Thyroid gland (tissue), 4 donors: ENCODE measurements around the gene CEP131.

Experiments used
- POLR2A ChIP-seq, 2 donors: fragments of 450-650 bp; IDR thresholded peaks; one replicate each; pipeline ENCODE4 v1.6.1; 2017; ENCODE audit warnings: antibody characterized with exemption in 2 of 2, mild to moderate bottlenecking in 2 of 2, moderate library complexity in 1 of 2
- TF ChIP-seq, protein P1 (sequence below), 6 experiments: fragments of 200-600 bp in 3 of 6; fragments of 450-650 bp in 3 of 6; sonication (generic) in 3 of 6; IDR thresholded peaks; one replicate each; pipeline ENCODE4 v1.5.1; 2016 to 2019; ENCODE audit warnings: antibody characterized with exemption in 6 of 6, mild to moderate bottlenecking in 2 of 6, inconsistent platforms in 1 of 6, moderate library complexity in 1 of 6

DNA sequence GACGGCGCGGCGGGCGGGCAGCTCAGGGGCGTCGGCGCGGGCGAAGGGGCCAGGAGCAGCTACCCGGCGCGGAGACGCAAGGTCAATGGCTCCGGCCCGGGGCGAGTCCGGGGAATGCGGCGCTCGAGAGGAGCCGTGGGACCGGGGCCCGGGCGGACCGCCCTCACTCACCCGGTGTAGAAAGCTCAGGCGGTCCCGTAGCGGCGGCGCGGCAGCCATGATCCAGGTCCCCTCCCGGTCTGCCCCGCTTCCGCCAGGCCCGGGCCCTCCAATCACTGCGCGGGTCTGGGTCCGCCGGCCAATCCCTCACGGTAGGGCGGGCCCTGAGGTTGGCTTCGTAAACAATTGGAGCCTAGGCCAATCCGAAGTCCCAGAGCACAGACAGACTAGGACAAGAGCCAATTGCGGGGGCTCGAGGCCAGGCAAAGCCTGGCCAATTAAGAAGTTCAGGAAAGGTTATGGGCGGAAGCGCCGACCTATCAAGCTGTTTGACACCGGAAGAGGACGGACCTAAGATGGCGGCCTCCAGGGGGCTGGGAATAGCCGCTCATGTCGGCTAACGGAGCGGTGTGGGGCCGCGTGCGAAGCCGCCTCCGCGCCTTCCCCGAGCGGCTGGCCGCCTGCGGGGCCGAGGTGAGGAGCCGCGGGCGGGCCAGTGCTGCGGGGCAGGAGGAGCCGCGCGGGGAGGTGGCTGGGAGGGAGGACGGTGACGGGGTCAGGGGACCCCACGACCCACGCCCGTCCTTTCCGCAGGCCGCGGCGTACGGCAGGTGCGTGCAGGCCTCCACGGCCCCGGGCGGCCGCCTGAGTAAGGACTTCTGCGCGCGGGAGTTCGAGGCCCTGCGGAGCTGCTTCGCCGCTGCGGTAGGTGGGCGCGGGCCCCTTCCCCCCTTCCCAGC, 16.3 kb upstream of the CEP131 start, which contains the start of the genes NDUFAF8 and TEPSIN:
- TF ChIP-seq, protein P1, sequence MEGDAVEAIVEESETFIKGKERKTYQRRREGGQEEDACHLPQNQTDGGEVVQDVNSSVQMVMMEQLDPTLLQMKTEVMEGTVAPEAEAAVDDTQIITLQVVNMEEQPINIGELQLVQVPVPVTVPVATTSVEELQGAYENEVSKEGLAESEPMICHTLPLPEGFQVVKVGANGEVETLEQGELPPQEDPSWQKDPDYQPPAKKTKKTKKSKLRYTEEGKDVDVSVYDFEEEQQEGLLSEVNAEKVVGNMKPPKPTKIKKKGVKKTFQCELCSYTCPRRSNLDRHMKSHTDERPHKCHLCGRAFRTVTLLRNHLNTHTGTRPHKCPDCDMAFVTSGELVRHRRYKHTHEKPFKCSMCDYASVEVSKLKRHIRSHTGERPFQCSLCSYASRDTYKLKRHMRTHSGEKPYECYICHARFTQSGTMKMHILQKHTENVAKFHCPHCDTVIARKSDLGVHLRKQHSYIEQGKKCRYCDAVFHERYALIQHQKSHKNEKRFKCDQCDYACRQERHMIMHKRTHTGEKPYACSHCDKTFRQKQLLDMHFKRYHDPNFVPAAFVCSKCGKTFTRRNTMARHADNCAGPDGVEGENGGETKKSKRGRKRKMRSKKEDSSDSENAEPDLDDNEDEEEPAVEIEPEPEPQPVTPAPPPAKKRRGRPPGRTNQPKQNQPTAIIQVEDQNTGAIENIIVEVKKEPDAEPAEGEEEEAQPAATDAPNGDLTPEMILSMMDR (IDR thresholded peaks at IDR 0.05), result no peak
- peak in 1 of 2 donors; percentile 73 for TF ChIP-seq POLR2A (IDR thresholded peaks at IDR 0.05)
